ENCODE results near the gene KRTAP10-11. TPM values are rescaled to one million over a fixed set of nuclear protein-coding genes. Genes with fewer than 3 reads are reported as not detected.

The KRTAP10-11 gene
- total and polyA plus RNA-seq, 8 donors = not detected

- intact Hi-C loops (cut with DNase I) = no loop called here
- peaks cover 0 to 20% of the 10 kb centered on the region in 2 donors for H3K9me3 ChIP-seq
- no peak overlapping the region for H3K4me3 ChIP-seq
- no peaks in the 10 kb centered on the region for H3K4me1 ChIP-seq
- no peaks in the 10 kb centered on the region for H3K36me3 ChIP-seq
- ATAC-seq (no peak), DNase-seq (peak in 1 of 4 donors; percentile 69)
- TF ChIP-seq CTCF (IDR thresholded peaks at IDR 0.05) = no peak
- H3K27ac ChIP-seq = no peak overlapping the region
- peaks cover 0 to 36% of the 10 kb centered on the region in 2 donors for H3K27me3 ChIP-seq
Measured at GRCh38 chr21:44616591-44616926, 29.7 kb upstream of the KRTAP10-11 start.

- Histone ChIP-seq H3K4me3 (no peak overlapping the region), H3K4me1 (no peaks in the 10 kb centered on the region), H3K27ac (no peak overlapping the region), H3K9me3 (peaks cover 0 to 14% of the 10 kb centered on the region in 2 donors), H3K27me3 (peaks cover 0 to 36% of the 10 kb centered on the region in 2 donors), H3K36me3 (no peaks in the 10 kb centered on the region)
- TF ChIP-seq CTCF (IDR thresholded peaks at IDR 0.05) = no peak
- DNase-seq (peak in 1 of 4 donors; percentile 59), ATAC-seq (no peak)
- intact Hi-C loops (cut with DNase I) = no loop called here
Measured at GRCh38 chr21:44617071-44617501, 29.1 kb upstream of the KRTAP10-11 start.

- peak; percentile 63 for ATAC-seq
Measured at GRCh38 chr21:44618504-44618903, 27.7 kb upstream of the KRTAP10-11 start.

GRCh38 chr21:44618909-44619308 is 27.3 kb upstream of the KRTAP10-11 start:
- TF ChIP-seq CTCF (IDR thresholded peaks at IDR 0.05) = no peak
- Histone ChIP-seq H3K9me3 (peaks cover 0 to 26% of the 10 kb centered on the region in 2 donors), H3K4me3 (no peak overlapping the region), H3K4me1 (no peaks in the 10 kb centered on the region), H3K36me3 (no peaks in the 10 kb centered on the region), H3K27me3 (peaks cover 0 to 24% of the 10 kb centered on the region in 2 donors), H3K27ac (peak overlapping the region in 1 of 2 donors; percentile 23)
- DNase-seq (no peak), ATAC-seq (peak; percentile 35)
- intact Hi-C loops (cut with DNase I) = no loop called here

More at GRCh38 chr21:44618504-44618903, 27.7 kb upstream of the KRTAP10-11 start:
- DNase-seq = peak in 1 of 4 donors; percentile 10
- Histone ChIP-seq H3K4me3 (no peak overlapping the region), H3K4me1 (no peaks in the 10 kb centered on the region), H3K9me3 (peaks cover 0 to 22% of the 10 kb centered on the region in 2 donors), H3K27me3 (peaks cover 0 to 27% of the 10 kb centered on the region in 2 donors), H3K36me3 (no peaks in the 10 kb centered on the region), H3K27ac (no peak overlapping the region)
- TF ChIP-seq CTCF (IDR thresholded peaks at IDR 0.05) = no peak
- intact Hi-C loops (cut with DNase I) = no loop called here

GRCh38 chr21:44619886-44620285 is 26.3 kb upstream of the KRTAP10-11 start:
- intact Hi-C loops (cut with DNase I) = no loop called here
- Histone ChIP-seq H3K9me3 (peaks cover 3 to 35% of the 10 kb centered on the region in 2 donors), H3K4me3 (no peak overlapping the region), H3K4me1 (no peaks in the 10 kb centered on the region), H3K36me3 (no peaks in the 10 kb centered on the region), H3K27me3 (peaks cover 0 to 14% of the 10 kb centered on the region in 2 donors), H3K27ac (no peak overlapping the region)
- TF ChIP-seq CTCF (IDR thresholded peaks at IDR 0.05) = no peak
- DNase-seq (no peak), ATAC-seq (no peak)
